Activated CD8-positive, alpha-beta memory T cell treated with anti-CD3 and anti-CD28 coated beads, Interleukin-2, amount 50 U/mL, for 24 hours (primary cell): Measurements from ENCODE around the gene MYO18B.

ENCODE experiments used
- DNase-seq: peaks from one replicate; pipeline ENCODE4 v3.0.0-alpha.2; 2020; ENCODE audit errors: extremely low read depth

The MYO18B gene

GRCh38 chr22:25941365-25941960 is 199.5 kb downstream of the MYO18B start:
- DNase-seq, result no peak

GRCh38 chr22:25942115-25942855 is 200.3 kb downstream of the MYO18B start:
- no peak for DNase-seq

GRCh38 chr22:25942856-25943411 is 200.9 kb downstream of the MYO18B start:
- DNase-seq, result no peak

- DNase-seq, result no peak
Observed at GRCh38 chr22:25950111-25950510, 208.1 kb downstream of the MYO18B start.

DNA sequence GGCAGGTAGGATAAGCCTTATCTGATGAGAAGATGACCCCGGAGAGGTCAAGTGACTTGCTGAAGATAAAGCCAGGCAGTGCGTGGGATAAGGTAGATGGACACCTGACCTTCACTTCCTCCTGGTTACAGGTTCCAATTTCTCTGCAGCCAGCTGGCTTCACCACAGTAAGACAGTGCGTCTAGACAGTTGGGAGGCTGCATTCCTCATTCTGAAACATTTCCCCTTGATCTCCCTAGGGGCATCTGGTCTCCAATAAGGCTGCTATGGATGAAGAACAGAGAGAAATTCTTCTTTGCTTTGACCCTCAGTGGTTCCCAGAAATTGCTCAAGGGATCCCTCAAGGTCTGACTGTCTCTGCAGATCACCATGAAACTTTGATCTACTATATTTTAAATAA is 211.3 kb downstream of the MYO18B start:
- no peak for DNase-seq

DNA sequence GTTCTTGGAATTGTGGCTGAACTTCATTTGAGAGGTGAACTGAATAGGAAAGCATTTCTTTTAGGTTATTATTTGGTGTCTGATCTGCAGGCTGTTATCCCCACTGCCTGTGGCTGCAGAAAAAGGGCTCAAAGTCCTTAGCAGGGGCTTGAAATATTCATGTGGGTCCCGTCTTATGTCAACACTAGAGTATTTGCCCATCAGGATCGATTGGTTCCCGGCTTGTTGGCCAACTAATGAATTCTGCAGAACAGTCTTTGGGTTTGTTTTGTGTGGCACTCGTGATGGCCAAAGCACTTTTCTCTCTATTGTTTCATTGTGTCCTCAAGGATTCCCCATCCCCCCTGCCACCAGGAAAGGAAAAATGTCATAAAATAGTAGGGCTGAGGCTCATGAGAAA is 211.9 kb downstream of the MYO18B start:
- no peak for DNase-seq

DNA sequence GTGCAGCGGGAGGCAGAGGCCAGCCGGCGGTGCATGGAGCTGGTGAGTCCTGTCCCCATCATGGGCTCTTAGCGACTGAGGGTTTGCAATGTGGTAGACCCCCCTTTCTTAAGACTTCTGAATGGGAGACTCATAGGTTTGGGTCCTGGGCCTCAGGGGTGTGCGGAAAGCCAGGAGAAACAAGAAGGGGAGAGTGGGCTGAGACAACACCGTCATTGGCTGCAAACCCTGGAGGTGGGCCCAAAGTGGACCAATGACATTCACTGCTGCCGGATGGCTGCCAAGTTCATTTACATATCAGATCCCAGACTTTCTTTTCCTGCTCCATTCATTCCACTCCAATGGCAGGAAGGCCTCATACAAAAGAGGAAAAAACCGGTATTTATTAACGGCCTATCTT is 213.3 kb downstream of the MYO18B start:
- no peak for DNase-seq

DNA sequence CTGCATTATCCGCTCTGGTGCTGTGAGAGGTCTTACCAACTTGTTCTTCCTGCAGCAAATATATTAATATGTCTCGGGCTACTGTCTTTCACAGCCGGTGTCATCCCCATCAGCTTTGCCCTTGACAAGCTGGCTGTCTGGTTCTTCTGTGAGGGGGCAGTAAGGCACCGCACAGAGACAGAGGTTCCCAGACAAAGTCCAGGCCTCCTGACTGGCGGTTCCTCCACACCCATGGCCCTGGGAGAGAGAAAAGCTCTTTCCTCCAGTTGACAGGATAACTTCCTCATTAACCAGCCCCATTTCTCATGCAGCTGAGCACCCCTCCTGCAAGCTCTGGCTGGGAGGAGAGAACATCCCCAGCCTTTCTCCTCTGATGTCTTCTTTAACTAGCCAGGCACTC is 214.8 kb downstream of the MYO18B start:
- no peak for DNase-seq

GRCh38 chr22:25959818-25960774 is 218.1 kb downstream of the MYO18B start:
- no peak for DNase-seq

DNA sequence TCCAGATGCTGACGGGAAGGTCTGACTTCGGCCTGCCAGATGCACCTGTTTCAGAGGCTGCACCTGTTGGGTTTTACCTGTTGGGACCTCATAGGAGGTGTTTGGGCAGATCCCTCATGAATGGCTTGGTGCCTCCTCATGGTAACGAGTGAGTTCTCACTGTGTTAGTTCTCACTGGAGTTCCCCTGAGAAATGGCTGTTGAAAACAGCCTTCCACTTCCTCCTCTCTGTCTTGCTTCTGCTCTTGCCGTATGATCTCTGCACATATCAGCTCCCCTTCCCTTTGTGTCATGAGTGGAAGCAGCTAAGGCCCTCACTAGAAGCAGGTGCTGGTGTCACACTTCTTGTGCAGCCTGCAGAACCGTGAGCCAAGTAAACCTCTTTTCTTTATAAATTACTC is 219.7 kb downstream of the MYO18B start:
- DNase-seq, result no peak

DNA sequence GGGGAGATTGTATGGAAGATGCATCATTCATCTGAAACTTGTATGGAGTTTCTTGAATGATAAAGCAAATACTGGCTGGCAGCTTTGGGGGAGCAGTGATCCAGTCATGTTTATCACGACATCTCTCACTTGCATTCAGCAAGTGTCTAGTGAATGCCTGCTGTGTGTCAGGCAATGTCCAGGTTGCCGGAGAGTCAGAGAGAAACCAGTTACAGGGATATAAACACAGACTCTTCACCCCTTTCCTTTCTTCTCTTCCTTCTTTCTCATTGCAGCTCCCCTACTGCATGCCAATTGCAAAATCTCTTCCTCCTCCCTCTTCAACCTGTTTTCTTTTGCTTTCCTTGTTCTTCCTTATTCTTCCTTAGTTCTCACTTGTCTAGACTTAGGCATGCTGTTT is 220.7 kb downstream of the MYO18B start:
- no peak for DNase-seq

DNA sequence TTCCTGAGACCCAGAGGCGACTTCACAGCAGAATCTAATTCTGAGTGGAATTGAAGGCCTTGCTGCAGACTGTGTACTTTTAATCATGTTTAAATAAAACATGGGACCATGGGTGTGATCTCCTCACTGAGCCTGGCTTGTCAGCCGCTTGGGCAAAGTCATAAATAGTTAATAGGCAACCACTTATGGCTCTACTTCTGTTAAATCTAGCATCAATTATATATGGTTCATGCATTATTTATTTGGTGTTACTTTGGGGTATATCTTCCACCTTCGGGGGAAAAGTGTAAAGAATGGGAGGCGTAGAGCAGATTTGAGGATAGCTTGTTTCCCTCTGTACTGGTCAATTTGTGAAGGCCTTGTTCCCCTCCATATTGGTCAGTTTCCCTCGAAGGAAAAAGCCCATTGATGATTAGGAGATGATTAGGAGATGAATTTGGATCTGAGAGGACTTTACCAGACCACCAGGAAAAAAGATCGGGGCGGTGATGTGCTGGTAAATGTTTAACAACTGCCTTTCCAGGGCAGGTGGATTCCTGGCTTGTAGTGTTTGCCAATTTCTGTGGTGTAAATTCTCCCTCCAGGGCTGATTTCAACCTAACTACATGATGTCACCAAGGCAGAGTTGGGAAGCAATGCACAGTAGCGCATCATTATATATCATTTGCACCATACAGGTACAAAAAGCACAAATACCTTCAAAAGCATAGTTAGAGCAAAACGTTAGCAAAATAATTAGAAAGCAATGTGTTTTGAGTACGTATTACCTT is 223.2 kb downstream of the MYO18B start:
- no peak for DNase-seq

GRCh38 chr22:25966448-25966913 is 224.5 kb downstream of the MYO18B start:
- no peak for DNase-seq

- no peak for DNase-seq
Observed at GRCh38 chr22:25969286-25969685, 227.3 kb downstream of the MYO18B start.

- DNase-seq, result no peak
Observed at GRCh38 chr22:25969901-25970300, 227.9 kb downstream of the MYO18B start.

DNA sequence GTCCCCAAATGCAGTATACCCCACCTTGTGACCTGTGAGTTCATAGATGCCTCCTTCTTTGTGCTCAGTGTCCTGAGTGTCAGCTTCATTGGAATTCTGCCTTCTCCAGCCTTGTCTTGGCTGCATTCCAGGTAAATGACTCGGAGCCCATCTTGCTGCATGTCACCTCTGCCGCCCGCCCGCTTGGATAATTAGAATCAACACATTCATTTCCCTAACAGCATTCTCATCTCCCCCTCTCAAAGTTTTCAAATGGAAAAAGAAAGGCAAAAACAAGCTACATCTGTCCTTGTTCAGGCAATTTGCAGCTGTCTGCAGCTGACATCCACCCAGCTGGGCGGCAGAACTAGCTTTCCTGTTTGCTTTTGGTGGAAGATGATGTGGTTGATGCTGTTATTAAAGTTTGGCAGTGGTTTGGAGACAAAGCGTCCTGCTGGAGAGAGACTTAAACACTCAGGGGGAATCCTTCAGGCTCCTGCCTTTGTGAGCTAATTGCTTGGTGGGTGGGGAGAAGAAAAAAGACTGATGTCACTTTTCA is 228.5 kb downstream of the MYO18B start:
- DNase-seq, result no peak

GRCh38 chr22:25970999-25971811 is 229.2 kb downstream of the MYO18B start:
- no peak for DNase-seq

DNA sequence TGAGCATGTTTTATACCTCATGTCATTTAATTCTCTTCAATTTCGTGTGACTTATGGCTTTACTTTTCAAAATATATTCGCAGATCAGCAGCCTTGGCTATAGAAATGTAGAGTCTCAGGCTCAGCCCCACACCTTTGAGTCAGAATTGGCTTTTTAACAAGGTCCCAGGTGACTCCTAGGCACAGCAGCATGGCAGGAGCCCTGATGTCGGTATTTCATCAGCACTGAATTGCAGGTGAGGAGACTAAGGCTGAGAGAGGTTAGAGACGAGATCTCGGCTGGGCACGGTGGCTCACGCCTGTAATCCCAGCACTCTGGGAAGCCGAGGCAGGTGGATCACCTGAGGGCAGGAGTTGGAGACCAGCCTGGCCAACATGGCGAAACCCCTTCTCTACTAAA is 230.4 kb downstream of the MYO18B start:
- no peak for DNase-seq

GRCh38 chr22:25976356-25976755 is 234.4 kb downstream of the MYO18B start:
- DNase-seq, result no peak

DNA sequence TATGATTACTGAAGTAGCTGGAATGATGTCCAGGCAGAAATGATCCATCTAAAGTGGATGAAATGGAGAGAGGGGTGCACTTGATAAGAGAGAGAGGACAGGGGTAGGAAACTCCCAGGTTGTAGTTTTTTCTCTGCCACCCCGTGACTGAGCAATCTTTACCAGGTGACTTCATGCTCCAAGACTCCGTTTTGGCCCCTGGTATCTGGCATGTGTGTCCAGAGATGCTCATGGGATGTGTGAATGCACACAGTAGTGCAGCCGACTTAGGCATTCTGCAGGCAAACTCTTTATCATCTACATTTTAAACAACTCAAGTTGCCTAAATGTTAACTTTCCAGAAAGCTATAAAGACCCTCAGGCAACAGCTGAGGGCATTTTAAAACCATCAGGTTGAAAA is 238.0 kb downstream of the MYO18B start:
- DNase-seq, result no peak
